Fibroblast of lung (primary cell): ENCODE results near the gene RNASEH2A. TPM values are rescaled to one million over a fixed set of nuclear protein-coding genes. Genes with fewer than 3 reads are reported as not detected.
"Not testable (repeated sequence)": the region's sequence is repeated elsewhere in the genome, so short reads cannot be mapped to it uniquely, and the experiment has no call there.

Experiments used
- DNase-seq, 2 donors: peaks; one replicate each; pipeline versions ENCODE4 v3.0.0 to v3.0.0-alpha.2; 2010; ENCODE audit warnings: low read depth in 2 of 2
- H2AFZ ChIP-seq: 2 replicates; pipeline ENCODE4 v1.5.1; 2012; ENCODE audit warnings: low read length, control low read depth, inconsistent platforms
- H3K27ac ChIP-seq: 2 replicates; pipeline ENCODE4 v1.5.1; 2011; ENCODE audit warnings: low read length, control low read depth; ENCODE audit not compliant: insufficient read depth
- H3K27me3 ChIP-seq: 2 replicates; pipeline ENCODE4 v1.5.1; 2011; ENCODE audit warnings: mild to moderate bottlenecking, low read length; ENCODE audit not compliant: control insufficient read depth, insufficient read depth
- H3K36me3 ChIP-seq: 2 replicates; pipeline ENCODE4 v1.5.1; 2011; ENCODE audit warnings: low read length; ENCODE audit not compliant: control insufficient read depth, insufficient read depth
- H3K4me1 ChIP-seq: 2 replicates; pipeline ENCODE4 v1.5.1; 2011; ENCODE audit warnings: low read length; ENCODE audit not compliant: control insufficient read depth, insufficient read depth; ENCODE audit errors: extremely low read depth
- H3K4me2 ChIP-seq: 2 replicates; pipeline ENCODE4 v1.5.1; 2011; ENCODE audit warnings: low read length, control low read depth; ENCODE audit not compliant: insufficient read depth; ENCODE audit errors: extremely low read depth
- H3K4me3 ChIP-seq, 4 experiments: fragments of 200-600 bp in 1 of 4; sonication (generic) in 1 of 4; replicated peaks in 1 of 4; 2 replicates each; pipeline ENCODE4 v1.5.1; 2011 to 2016; ENCODE audit warnings: low read length in 4 of 4, low read depth in 3 of 4, mild to moderate bottlenecking in 3 of 4, control low read depth in 2 of 4, inconsistent platforms in 1 of 4, mixed read lengths in 1 of 4; ENCODE audit not compliant: insufficient read depth in 1 of 4; ENCODE audit errors: control extremely low read depth in 1 of 4
- H3K79me2 ChIP-seq: 2 replicates; pipeline ENCODE4 v1.5.1; 2012; ENCODE audit warnings: mild to moderate bottlenecking, low read length, inconsistent platforms; ENCODE audit not compliant: control insufficient read depth, insufficient read depth
- H3K9ac ChIP-seq: 2 replicates; pipeline ENCODE4 v1.5.1; 2011; ENCODE audit warnings: mild to moderate bottlenecking, low read length, control low read depth; ENCODE audit not compliant: insufficient read depth
- H3K9me3 ChIP-seq: 2 replicates; pipeline ENCODE4 v1.5.1; 2012; ENCODE audit warnings: low read depth, low read length; ENCODE audit not compliant: control insufficient read depth, insufficient read depth
- H4K20me1 ChIP-seq: 2 replicates; pipeline ENCODE4 v1.5.1; 2011; ENCODE audit warnings: low read length; ENCODE audit not compliant: control insufficient read depth, insufficient read depth; ENCODE audit errors: extremely low read depth
- CTCF ChIP-seq, 2 donors: IDR thresholded peaks in 1 of 2; conservative IDR thresholded peaks in 1 of 2; 1 replicate in 1 of 2; 2 replicates in 1 of 2; pipeline ENCODE4 v1.5.1; 2011 to 2012; ENCODE audit warnings: low read length in 2 of 2, control low read depth in 1 of 2, inconsistent platforms in 1 of 2, low read depth in 1 of 2, mild to moderate bottlenecking in 1 of 2
- EZH2 ChIP-seq: IDR thresholded peaks from 2 replicates; pipeline ENCODE4 v1.5.1; 2012; ENCODE audit warnings: low read length, control low read depth, mild to moderate bottlenecking; ENCODE audit errors: missing control alignments
- polyA plus RNA-seq, 2 donors: library from polyadenylated mRNA; depleted of rRNA in 1 of 2; stranded (reverse) in 1 of 2; unstranded in 1 of 2; fragments of >200 nt; gene quantifications; 2 replicates each; pipeline ENCODE4 v1.2.1, GENCODE V29; 2011 to 2012; ENCODE audit warnings: missing spikeins in 1 of 2
- total RNA-seq: library from RNA; depleted of rRNA; stranded (reverse); fragments of >200 nt; gene quantifications from 2 replicates; pipeline ENCODE4 v1.2.1, GENCODE V29; 2014

RNASEH2A gene
- total and polyA plus RNA-seq, 2 donors (not counting 1 experiment from before 2014, with no cell fraction given) = 8.9 to 14.3 TPM

DNA sequence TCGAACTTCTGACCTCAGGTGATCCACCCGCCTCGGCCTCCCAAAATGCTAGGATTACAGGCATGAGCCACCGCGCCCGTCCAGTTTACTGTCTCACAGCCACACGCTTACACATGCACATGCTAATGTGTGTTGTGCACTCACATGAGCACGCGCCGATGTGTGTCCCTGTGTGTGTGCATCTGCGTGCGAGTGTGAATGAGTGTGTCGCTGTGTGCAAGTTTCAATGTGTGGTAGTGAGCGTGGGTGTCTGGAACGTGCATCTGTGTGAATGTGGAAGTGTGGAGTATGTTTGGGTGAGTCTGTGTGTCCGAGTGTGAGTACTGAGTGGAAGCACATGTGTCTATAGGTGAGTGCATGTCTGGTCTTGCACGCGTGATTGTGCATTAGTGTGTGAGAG, 36.1 kb downstream of the RNASEH2A start:
- H3K9ac ChIP-seq = no peak overlapping the region
- TF ChIP-seq EZH2 (no peak), CTCF (conservative IDR thresholded peaks at IDR 0.05 in 1 of 2, IDR thresholded peaks at IDR 0.05 in 1 of 2; ENCODE audit: low read depth in 1 of 2, low read length in 2 of 2) (no peak)

GRCh38 chr19:12843328-12843727, 36.9 kb downstream of the RNASEH2A start:
- no peaks in the 10 kb centered on the region for H3K9me3 ChIP-seq
- no peaks in the 10 kb centered on the region for H4K20me1 ChIP-seq
- no peak overlapping the region for H2AFZ ChIP-seq
- peaks cover 28% of the 10 kb centered on the region for H3K27me3 ChIP-seq
- no peaks in the 10 kb centered on the region for H3K79me2 ChIP-seq
- no peak overlapping the region for H3K9ac ChIP-seq
- no peak overlapping the region for H3K4me3 ChIP-seq
- TF ChIP-seq EZH2 (no peak), CTCF (conservative IDR thresholded peaks at IDR 0.05 in 1 of 2, IDR thresholded peaks at IDR 0.05 in 1 of 2; ENCODE audit: low read depth in 1 of 2, low read length in 2 of 2) (no peak)
- H3K4me2 ChIP-seq = no peak overlapping the region
- no peak overlapping the region for H3K27ac ChIP-seq
- DNase-seq = no peak
- H3K4me1 ChIP-seq = peaks cover 6% of the 10 kb centered on the region
- H3K36me3 ChIP-seq = no peaks in the 10 kb centered on the region

More for the DNA sequence above, 36.1 kb downstream of the RNASEH2A start:
- no peaks in the 10 kb centered on the region for H3K79me2 ChIP-seq
- H3K4me3 ChIP-seq = no peak overlapping the region
- no peak overlapping the region for H2AFZ ChIP-seq
- peaks cover 6% of the 10 kb centered on the region for H3K4me1 ChIP-seq
- H3K27me3 ChIP-seq = peaks cover 35% of the 10 kb centered on the region
- no peak overlapping the region for H3K27ac ChIP-seq
- H3K36me3 ChIP-seq = no peaks in the 10 kb centered on the region
- DNase-seq = no peak
- H3K9me3 ChIP-seq = no peaks in the 10 kb centered on the region
- H4K20me1 ChIP-seq = no peaks in the 10 kb centered on the region
- no peak overlapping the region for H3K4me2 ChIP-seq

DNA sequence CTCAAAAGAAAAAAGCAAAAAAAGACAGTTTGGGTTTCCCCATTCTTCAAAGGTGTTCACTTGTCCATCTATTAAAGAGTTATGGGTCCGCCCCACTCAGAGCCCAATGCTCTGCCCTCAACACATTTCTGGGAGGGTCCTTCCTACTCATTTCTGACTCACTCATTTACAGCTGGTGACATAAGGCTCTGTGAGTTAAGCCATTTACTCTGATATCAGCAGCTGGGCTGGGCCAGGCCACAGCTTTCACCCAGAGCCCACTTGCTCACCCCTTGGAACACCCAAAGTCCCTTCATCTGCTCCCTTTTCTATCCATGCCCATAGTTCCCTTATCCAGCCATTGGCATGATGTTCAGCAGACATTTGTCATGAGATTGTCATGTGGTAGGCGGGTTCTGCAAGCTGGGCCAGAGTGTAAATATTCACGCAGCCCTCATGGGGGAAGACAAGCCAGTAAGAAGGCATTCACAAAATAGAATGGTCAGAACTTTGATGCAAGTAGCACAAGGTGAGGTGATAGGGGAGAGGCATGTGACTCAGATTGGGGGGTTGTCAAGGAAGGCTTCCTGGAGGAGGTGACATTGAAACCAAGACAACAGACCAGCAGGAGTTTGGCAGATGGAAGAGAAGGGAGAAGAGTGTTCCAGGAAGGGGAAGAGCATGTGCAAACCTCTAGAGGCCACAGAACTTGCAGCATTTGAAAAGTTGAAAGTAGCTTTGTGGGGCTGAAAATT, 37.8 kb downstream of the RNASEH2A start:
- H4K20me1 ChIP-seq = no peaks in the 10 kb centered on the region
- TF ChIP-seq EZH2 (no peak), CTCF (conservative IDR thresholded peaks at IDR 0.05 in 1 of 2, IDR thresholded peaks at IDR 0.05 in 1 of 2; ENCODE audit: low read depth in 1 of 2, low read length in 2 of 2) (no peak)
- no peak overlapping the region for H3K9ac ChIP-seq
- H2AFZ ChIP-seq = no peak overlapping the region
- no peaks in the 10 kb centered on the region for H3K36me3 ChIP-seq
- no peak overlapping the region for H3K4me2 ChIP-seq
- H3K79me2 ChIP-seq = no peaks in the 10 kb centered on the region
- peaks cover 20% of the 10 kb centered on the region for H3K27me3 ChIP-seq
- H3K27ac ChIP-seq = no peak overlapping the region
- no peaks in the 10 kb centered on the region for H3K9me3 ChIP-seq
- DNase-seq = no peak
- peaks cover 6% of the 10 kb centered on the region for H3K4me1 ChIP-seq
- no peak overlapping the region for H3K4me3 ChIP-seq

GRCh38 chr19:12846613-12847012, 40.2 kb downstream of the RNASEH2A start:
- not testable (repeated sequence) for H3K36me3 ChIP-seq, H3K27me3 ChIP-seq, H3K4me3 ChIP-seq, H3K27ac ChIP-seq, H3K4me2 ChIP-seq, H2AFZ ChIP-seq, H3K79me2 ChIP-seq, H3K4me1 ChIP-seq, H3K9me3 ChIP-seq, H3K9ac ChIP-seq, DNase-seq, H4K20me1 ChIP-seq
